H1 (cell line): Measurements from ENCODE around the gene VIPR2. TPM values are rescaled to one million over a fixed set of nuclear protein-coding genes. Genes with fewer than 3 reads are reported as not detected.

Experiments used
- CHD7 ChIP-seq: fragments of 300-600 bp; sonication (generic); IDR thresholded peaks from 2 replicates; pipeline ENCODE4 v1.7.1; 2012; ENCODE audit warnings: low read length, moderate library complexity, mild to moderate bottlenecking, inconsistent platforms; ENCODE audit not compliant: insufficient replicate concordance
- POLR2AphosphoS5 ChIP-seq: IDR thresholded peaks from 2 replicates; pipeline ENCODE4 v1.6.1; 2011; ENCODE audit warnings: low read depth, low read length
- SRF ChIP-seq: IDR thresholded peaks from 2 replicates; pipeline ENCODE4 v1.6.1; 2011; ENCODE audit warnings: mild to moderate bottlenecking, low read depth, low read length, moderate library complexity
- polyA plus RNA-seq, 7 experiments: library from polyadenylated mRNA; depleted of rRNA in 3 of 7; stranded (reverse) in 5 of 7; unstranded in 2 of 7; fragments of >200 nt in 5 of 7; fragments of 200-250 nt in 2 of 7; gene quantifications; 1 replicate in 5 of 7; 2 replicates in 1 of 7; 4 replicates in 1 of 7; pipeline versions ENCODE4 v1.2.1 to v1.2.3, GENCODE V29; 2011 to 2013; ENCODE audit warnings: missing spikeins in 2 of 7, mixed read lengths in 2 of 7
- total RNA-seq: library from RNA; stranded (reverse); fragmentation: NEBNext Ultra II Directional; extraction: Animal tissue kit (Norgen Biotek cat#: 25700); gene quantifications from 2 replicates; pipeline ENCODE4 v1.2.1, GENCODE V29; 2021

VIPR2 gene
- total and polyA plus RNA-seq, 2 of the 8 experiments (the other 6 are each of a cell fraction or from before 2014, with no cell fraction given): 2.4 to 6.3 TPM

- TF ChIP-seq CHD7 (no peak), POLR2AphosphoS5 (no peak), SRF (no peak)
Observed at GRCh38 chr7:159127691-159128642, 16.7 kb downstream of the VIPR2 start (continued).
